Activated CD4-positive, alpha-beta T cell treated with anti-CD3 and anti-CD28 coated beads, Interleukin-2, amount 10 ng/mL, durations not matched to agents 7 days and 5 days (primary cell): ENCODE data around the gene CD96. TPM values are rescaled to one million over a fixed set of nuclear protein-coding genes. Genes with fewer than 3 reads are reported as not detected.
"Not testable (repeated sequence)": the region's sequence is repeated elsewhere in the genome, so short reads cannot be mapped to it uniquely, and the experiment has no call there.

ENCODE experiments used
- CTCF ChIA-PET: fragments of 350-600 bp; sonication (Branson Sonifier 250); formaldehyde crosslinking; loops from one replicate; lab custom pipeline; 2021; ENCODE audit warnings: antibody characterized with exemption; lab: Charles Lee
- POLR2A ChIA-PET: fragments of 350-600 bp; sonication (Branson Sonifier 250); formaldehyde crosslinking; loops from one replicate; lab custom pipeline; 2021; ENCODE audit warnings: antibody characterized with exemption; lab: Charles Lee
- DNase-seq: peaks from one replicate; pipeline ENCODE4 v3.0.0-alpha.2; 2020
- H3K27ac Mint-ChIP-seq: one replicate; pipeline ENCODE4 v1.8.0; 2021; ENCODE audit warnings: mild to moderate bottlenecking, moderate library complexity, mixed read lengths
- H3K27me3 Mint-ChIP-seq: one replicate; pipeline ENCODE4 v1.8.0; 2021; ENCODE audit warnings: mixed read lengths
- H3K36me3 Mint-ChIP-seq: one replicate; pipeline ENCODE4 v1.8.0; 2021; ENCODE audit warnings: low read depth, mixed read lengths
- H3K4me1 Mint-ChIP-seq: one replicate; pipeline ENCODE4 v1.8.0; 2021; ENCODE audit warnings: mixed read lengths
- H3K4me3 Mint-ChIP-seq: one replicate; pipeline ENCODE4 v1.8.0; 2021; ENCODE audit warnings: mild to moderate bottlenecking, moderate library complexity, mixed read lengths
- H3K9me3 Mint-ChIP-seq: one replicate; pipeline ENCODE4 v1.8.0; 2021; ENCODE audit warnings: mixed read lengths
- total RNA-seq, 2 experiments: library from RNA; stranded (reverse); gene quantifications; one replicate each; pipeline ENCODE4 v1.2.3, GENCODE V29; 2021

The CD96 gene
- total RNA-seq, 2 experiments from 2014 or later = 271 to 307 TPM

DNA sequence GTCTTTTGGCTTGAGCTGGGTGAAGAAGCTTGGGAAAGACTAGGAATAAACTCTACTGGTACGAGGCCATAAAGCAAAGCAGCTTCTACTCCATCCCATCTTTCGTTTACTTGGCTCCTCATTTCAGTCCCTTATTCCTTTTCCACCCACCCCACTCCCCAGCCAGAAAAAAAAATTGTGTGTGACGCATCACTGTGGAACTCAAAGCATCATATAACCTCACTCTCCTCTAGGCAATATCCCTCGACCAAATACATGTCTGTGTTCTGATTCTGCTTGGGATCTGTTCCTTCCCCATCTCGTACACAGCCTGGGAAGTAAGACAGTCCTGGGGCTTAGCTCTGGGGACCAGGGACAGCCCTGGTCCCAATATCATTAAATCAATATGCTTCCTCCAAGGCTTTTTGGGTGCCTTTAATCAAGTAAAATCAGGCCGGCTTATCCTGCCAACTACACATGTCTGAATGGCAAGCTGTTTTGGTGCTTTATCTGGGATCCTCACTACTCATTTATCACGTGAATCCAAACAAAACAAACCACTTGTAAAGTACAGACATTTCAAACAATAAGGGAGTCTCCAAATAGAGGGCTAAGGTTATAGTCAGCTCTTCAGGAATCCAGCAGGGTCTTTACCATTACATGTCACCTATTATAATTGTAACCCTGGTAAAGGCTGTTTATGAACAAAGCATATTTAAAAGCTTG, 128.1 kb downstream of the CD96 start:
- ChIA-PET CTCF (interaction anchor here (1.2 to 3.8 kb wide), 5 partner anchors 17 to 298 kb away, joined by 4 to 13 read pairs (median 7); no protein-coding TSS in a partner anchor), POLR2A (no interaction called here)
- no peak for DNase-seq
- peaks cover 41% of the 10 kb centered on the region for H3K36me3 Mint-ChIP-seq
- H3K9me3 Mint-ChIP-seq = peaks cover 8% of the 10 kb centered on the region
- H3K4me1 Mint-ChIP-seq = peaks cover 83% of the 10 kb centered on the region
- no peak overlapping the region for H3K27ac Mint-ChIP-seq
- no peak overlapping the region for H3K4me3 Mint-ChIP-seq
- no peaks in the 10 kb centered on the region for H3K27me3 Mint-ChIP-seq

DNA sequence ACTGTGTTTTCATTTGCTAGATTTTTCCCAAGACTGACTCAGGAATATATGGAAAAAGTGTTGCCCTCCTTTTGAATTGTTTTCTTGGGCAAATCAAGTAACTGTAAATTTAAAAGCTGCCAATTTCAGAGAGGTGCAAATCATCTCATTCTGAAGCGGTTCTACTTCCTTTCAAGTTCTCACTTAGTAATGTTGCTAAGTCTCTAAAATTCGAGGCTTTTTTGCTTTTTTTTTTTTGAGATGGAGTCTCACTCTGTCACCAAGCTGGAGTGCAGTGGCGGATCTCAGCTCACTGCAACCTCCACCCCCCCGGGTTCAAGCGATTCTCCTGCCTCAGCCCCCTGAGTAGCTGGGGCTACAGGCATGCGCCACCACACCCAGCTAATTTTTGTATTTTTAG, 130.5 kb downstream of the CD96 start:
- CTCF ChIA-PET = interaction anchor here (0.6 to 1.8 kb wide), 4 partner anchors 16 to 553 kb away, joined by 3 to 6 read pairs (median 4); no protein-coding TSS in a partner anchor
- H3K4me3 Mint-ChIP-seq, POLR2A ChIA-PET, DNase-seq, H3K27me3 Mint-ChIP-seq, H3K9me3 Mint-ChIP-seq: not testable (repeated sequence)
- Mint-ChIP-seq H3K27ac (peak overlapping the region; percentile 99), H3K36me3 (peaks cover 32% of the 10 kb centered on the region), H3K4me1 (peaks cover 81% of the 10 kb centered on the region)

DNA sequence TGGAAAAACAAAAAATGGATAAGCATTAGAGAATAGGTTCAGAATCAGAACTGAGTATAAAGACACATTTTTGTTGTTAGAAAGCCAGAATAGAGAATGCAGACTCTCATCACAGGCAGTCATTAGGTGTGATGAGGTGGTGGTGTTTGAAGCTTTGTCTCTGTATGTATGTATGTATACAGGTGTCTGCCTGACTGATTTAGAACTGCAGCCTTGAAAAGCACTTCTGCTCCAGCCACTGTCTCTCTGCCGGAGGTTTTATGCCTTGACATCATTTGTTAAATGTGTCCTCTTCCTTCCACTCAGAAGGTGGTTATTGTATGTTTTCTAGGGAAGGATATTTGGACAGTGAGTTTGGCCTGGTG, 133.8 kb downstream of the CD96 start:
- Mint-ChIP-seq H3K27ac (peak overlapping the region; percentile 99), H3K36me3 (peaks cover 28% of the 10 kb centered on the region), H3K4me1 (peaks cover 65% of the 10 kb centered on the region), H3K9me3 (no peaks in the 10 kb centered on the region), H3K27me3 (no peaks in the 10 kb centered on the region), H3K4me3 (peak overlapping the region; percentile 92)
- ChIA-PET POLR2A (no interaction called here), CTCF (no interaction called here)
- no peak for DNase-seq

DNA sequence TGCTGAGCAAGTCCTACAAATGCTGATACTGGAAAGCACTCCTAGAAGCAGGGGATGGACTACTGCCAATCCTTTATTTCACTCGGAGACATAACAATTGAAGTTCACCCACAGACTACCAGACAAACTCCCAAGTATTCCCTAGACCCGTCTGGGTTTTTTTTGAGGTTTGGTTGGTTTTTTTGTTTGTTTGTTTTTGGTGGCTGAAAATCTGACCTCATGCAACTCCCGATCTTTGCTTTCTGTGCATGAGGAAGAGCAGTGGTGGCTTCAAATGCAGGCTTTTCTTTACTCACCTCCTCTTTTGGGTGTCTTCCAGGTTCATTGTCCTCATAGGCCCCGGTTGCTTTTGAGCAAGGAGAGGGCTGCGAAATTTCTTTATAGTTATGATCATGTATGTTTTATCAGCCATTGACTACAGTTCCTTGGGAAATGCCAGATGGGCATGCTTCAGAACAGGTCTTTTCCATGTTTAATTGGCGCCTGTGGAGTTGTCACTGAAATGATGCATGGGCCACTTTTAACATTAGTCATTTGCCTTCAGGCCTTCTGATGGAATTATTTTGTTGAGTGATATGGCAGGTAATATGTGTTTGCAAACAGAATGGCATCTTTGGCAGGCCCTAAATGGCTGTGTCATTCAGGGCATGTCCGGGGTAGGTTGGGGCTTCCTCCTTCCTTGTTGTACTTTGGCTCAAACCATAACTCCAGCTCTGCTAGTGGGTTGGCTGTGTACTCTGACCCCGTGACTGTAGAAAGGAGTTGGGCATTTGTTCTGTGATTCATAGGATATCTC, 134.4 kb downstream of the CD96 start:
- Mint-ChIP-seq H3K27me3 (no peaks in the 10 kb centered on the region), H3K36me3 (peaks cover 28% of the 10 kb centered on the region), H3K4me1 (peaks cover 62% of the 10 kb centered on the region), H3K27ac (peak overlapping the region; percentile 99), H3K4me3 (peak overlapping the region; percentile 92), H3K9me3 (no peaks in the 10 kb centered on the region)
- CTCF ChIA-PET = interaction anchor here (0.7 to 1.5 kb wide), 2 partner anchors 12 to 60 kb away, joined by 3 to 5 read pairs; no protein-coding TSS in a partner anchor
- DNase-seq = peak; percentile 24
- POLR2A ChIA-PET = no interaction called here

DNA sequence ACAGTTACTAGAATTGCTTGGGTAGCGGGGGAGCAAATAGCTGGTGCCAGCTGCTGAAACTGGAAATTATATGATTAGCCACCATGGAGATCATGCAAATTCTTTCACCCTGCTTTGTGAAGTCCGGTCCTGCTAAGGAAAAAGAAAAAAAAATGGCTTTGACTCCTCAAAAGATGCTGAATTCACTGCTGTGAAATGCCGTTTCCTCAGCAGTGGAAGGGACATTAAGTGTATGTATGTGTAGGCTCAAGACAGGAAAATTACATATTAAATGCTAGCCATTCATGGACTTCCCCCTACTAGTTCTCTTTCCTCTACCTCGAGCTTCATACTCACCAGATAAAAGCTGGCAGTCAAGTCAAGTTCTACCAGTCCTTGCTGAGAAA, 135.0 kb downstream of the CD96 start:
- Mint-ChIP-seq H3K4me3 (peak overlapping the region; percentile 92), H3K27me3 (no peaks in the 10 kb centered on the region), H3K36me3 (peaks cover 28% of the 10 kb centered on the region), H3K27ac (peak overlapping the region; percentile 99), H3K9me3 (no peaks in the 10 kb centered on the region), H3K4me1 (peaks cover 65% of the 10 kb centered on the region)
- CTCF ChIA-PET = interaction anchor here (0.6 to 1.5 kb wide), 3 partner anchors 11 to 288 kb away, joined by 3 to 5 read pairs (median 3); no protein-coding TSS in a partner anchor
- no peak for DNase-seq
- POLR2A ChIA-PET = no interaction called here

DNA sequence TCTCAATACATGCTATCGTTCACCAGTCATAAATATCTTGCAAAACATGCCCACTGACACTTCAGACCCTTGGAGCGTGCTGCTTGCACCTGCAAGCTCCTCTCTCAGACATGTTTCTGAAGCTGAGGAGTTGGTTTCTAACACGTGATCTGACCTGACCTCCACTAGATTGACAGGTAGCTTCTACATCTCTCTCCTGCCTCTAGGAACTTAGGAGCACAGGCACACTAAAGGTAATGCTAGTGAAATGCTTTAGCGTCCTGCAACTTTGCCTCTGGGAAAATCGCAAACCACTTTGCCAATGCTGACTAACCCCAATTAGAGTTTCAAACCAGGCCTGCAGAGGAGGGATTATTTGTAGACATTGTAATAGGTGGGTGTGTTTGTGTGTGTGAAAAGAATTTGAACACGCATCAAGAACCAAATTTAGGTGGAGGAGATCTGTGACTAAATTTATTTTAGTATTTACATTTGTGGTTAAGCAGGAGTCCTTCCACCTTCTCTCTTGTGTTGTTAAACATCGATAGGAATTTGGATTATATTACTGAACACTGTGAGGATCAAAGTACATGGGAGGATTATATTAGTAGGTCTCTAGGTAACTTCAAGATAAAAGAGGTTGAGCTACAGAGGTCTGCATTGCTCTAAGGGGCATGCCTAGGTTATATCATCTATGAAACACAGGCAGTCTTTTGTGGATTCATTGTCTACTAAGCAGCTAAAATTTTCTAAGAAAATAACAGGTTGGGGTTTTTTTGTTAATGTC, 139.8 kb downstream of the CD96 start:
- H3K36me3 Mint-ChIP-seq = peaks cover 25% of the 10 kb centered on the region
- POLR2A ChIA-PET = no interaction called here
- H3K4me3 Mint-ChIP-seq = no peak overlapping the region
- H3K4me1 Mint-ChIP-seq = peaks cover 42% of the 10 kb centered on the region
- DNase-seq = no peak
- H3K27ac Mint-ChIP-seq = no peak overlapping the region
- H3K27me3 Mint-ChIP-seq = no peaks in the 10 kb centered on the region
- no peaks in the 10 kb centered on the region for H3K9me3 Mint-ChIP-seq
- CTCF ChIA-PET = interaction anchor here (0.6 to 1.3 kb wide), 3 partner anchors 10 to 147 kb away, joined by 3 to 7 read pairs (median 5); no protein-coding TSS in a partner anchor

DNA sequence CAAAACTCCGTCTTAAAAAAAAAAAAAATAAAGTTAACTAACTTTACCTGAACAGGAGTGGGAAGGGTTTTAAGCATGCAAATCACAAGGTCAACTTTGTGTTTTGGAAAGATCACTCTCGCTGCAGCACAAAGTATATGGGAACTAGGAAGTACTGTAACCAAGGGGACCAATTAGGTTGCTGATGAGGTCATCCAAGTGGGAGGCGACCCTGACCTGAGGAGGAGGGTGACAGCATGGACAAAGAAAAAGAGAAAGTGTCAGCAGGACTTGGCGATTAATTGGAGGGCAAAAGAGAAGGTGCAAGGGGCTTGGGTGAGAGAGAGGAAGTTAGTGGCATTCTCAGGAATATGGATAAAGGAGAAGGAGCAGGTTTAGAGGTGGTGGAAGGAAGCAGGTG, 142.6 kb downstream of the CD96 start:
- no peaks in the 10 kb centered on the region for H3K27me3 Mint-ChIP-seq
- peaks cover 33% of the 10 kb centered on the region for H3K4me1 Mint-ChIP-seq
- peak overlapping the region; percentile 47 for H3K27ac Mint-ChIP-seq
- H3K9me3 Mint-ChIP-seq = no peaks in the 10 kb centered on the region
- no peak for DNase-seq
- POLR2A ChIA-PET = no interaction called here
- H3K36me3 Mint-ChIP-seq = peaks cover 21% of the 10 kb centered on the region
- no peak overlapping the region for H3K4me3 Mint-ChIP-seq
- CTCF ChIA-PET = interaction anchor here (0.8 kb wide), 1 partner anchor 16 kb away, joined by 3 read pairs; no protein-coding TSS in a partner anchor

DNA sequence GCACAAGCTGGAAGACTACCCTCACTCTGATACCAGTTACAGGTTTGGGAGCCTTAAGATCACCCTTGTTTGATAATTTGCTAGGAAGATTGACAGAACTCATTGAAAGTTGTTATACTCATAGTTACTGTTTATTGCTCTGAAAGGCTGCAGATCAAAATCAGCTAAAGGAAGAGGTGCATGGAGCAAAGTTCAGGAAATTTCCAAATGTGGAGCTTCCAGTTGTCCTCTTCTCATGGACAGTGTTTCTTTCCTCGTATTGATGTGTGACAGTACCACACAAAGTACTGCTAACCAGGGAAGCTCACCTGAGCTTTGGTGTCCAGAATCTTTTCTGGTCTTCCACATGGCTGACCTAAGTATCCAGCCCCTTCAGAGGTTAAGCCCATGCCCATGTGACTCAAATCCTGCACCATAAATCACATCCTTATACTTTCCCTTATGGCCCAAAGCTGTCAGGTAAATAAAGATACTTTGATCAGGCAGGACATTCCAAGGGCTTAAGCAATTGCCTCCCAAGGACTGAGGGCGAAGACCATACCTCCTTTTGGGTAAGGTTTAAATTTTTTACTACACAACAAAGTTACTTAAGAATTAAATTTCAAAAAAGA, 146.3 kb downstream of the CD96 start:
- Mint-ChIP-seq H3K4me3 (no peak overlapping the region), H3K27ac (no peak overlapping the region), H3K4me1 (peaks cover 39% of the 10 kb centered on the region), H3K36me3 (peaks cover 12% of the 10 kb centered on the region), H3K9me3 (no peaks in the 10 kb centered on the region), H3K27me3 (no peaks in the 10 kb centered on the region)
- POLR2A ChIA-PET = no interaction called here
- CTCF ChIA-PET = interaction anchor here (0.6 to 1.1 kb wide), 6 partner anchors 9 to 282 kb away, joined by 3 to 6 read pairs (median 3); no protein-coding TSS in a partner anchor
- no peak for DNase-seq

DNA sequence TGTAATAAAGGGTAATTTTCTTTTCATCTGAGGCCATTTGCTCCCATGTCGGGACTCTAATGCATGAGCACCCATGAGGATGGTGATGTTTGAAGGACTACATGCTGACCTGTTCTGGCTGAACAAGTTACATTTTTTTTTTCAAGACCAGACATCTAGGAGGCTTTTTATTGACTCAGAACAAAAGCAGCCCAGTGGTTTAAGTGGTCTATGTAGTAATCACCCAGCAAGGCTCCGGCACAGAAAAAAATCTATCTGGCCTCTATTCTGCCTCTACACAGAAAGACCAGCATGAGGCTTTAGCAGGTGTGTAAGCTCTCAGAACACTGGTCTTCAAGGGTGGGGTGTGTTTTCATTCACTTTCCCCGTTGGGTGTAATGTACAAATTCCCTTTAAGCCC, 148.2 kb downstream of the CD96 start:
- DNase-seq = no peak
- Mint-ChIP-seq H3K27ac (peak overlapping the region; percentile 36), H3K27me3 (no peaks in the 10 kb centered on the region), H3K36me3 (peaks cover 12% of the 10 kb centered on the region), H3K4me1 (peaks cover 48% of the 10 kb centered on the region), H3K9me3 (no peaks in the 10 kb centered on the region), H3K4me3 (no peak overlapping the region)
- CTCF ChIA-PET = interaction anchor here (1.0 to 1.1 kb wide), 2 partner anchors 27 to 71 kb away, joined by 3 read pairs; no protein-coding TSS in a partner anchor
- POLR2A ChIA-PET = no interaction called here

DNA sequence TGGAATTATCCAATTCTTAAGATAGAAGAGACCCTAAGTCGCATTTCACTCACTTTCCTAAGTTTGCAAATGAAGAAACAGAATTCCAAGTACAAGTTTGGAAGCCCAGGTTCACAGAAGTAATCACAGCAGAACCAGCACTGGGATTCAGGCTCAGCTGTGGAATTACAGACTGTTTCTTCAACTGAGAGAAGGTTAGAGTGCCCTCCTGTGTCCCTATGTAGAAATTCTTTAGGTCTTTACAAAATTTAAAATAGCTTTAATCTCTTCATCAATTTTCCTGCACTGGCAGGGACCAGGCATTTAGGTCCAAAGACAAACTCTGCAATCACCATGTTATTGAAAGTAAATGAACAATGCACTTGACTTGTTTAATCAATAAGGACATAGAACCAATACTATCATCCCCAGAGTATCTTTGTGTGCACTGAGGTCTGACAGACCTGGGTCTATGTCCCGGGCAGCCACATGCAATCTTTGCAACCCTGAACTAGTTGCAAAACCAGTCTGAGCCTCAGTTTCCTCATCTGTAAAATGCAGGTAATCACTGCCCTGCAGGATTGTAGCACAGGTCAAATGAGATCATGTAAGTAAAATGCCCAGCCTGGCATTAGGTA, 149.4 kb downstream of the CD96 start:
- CTCF ChIA-PET = interaction anchor here (1.0 to 4.3 kb wide), 7 partner anchors 10 to 113 kb away, joined by 3 to 16 read pairs (median 5); partner anchors contain the start of gene ZBED2
- no peak overlapping the region for H3K27ac Mint-ChIP-seq

DNA sequence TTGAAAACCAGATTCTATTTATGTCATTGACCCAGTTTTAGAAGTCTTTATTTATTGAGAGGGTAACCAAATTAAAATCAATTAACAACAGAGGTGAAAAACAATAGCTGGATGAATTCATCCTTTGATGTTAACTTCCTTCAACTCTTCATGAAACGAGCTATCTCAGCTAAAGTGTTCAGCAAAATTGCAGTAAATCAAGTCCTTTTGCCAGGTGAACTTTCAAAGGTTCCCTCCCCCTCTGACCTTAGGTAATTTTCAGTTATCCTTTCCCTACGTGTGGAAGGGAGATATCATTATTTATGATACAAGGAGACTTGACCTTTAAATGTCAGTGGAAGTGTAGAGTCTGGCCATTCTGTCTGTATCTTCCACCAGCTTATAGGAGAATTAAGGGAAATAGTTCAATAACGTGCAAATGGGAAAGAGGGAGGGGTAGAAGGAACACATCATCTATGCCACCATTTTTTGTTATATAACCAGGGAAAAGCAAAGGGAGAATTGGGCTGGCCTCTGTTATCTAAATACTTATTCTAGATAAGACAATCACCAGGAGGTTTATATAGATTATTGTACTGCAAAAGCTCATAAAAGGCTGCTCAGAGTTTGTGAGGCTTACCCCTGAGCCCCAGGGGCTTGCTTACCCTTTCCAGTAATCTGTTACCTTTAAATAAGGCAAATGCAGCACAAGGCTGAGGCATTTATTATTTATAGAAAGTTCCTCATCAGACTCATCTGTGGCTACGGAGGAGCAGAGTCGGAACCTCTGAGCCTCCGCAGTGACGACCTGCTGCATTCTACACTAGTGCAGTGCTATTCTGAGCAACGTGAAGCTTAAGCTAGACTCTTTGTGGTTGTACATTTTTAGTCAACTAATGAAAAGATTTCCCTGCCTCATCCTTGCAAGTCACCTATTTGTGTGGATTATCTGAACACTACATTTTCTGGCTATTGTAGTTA, 150.9 kb downstream of the CD96 start:
- POLR2A ChIA-PET = no interaction called here
- no peak overlapping the region for H3K4me3 Mint-ChIP-seq
- no peaks in the 10 kb centered on the region for H3K27me3 Mint-ChIP-seq
- peaks cover 10% of the 10 kb centered on the region for H3K36me3 Mint-ChIP-seq
- CTCF ChIA-PET = interaction anchor here (0.8 to 4.3 kb wide), 6 partner anchors 8 to 115 kb away, joined by 3 to 16 read pairs (median 5); no protein-coding TSS in a partner anchor
- DNase-seq = no peak
- H3K9me3 Mint-ChIP-seq = no peaks in the 10 kb centered on the region
- no peak overlapping the region for H3K27ac Mint-ChIP-seq
- peaks cover 58% of the 10 kb centered on the region for H3K4me1 Mint-ChIP-seq

More for the DNA sequence above, 149.4 kb downstream of the CD96 start:
- POLR2A ChIA-PET = interaction anchor here (0.6 kb wide), 1 partner anchor 27 kb away, joined by 3 read pairs; no protein-coding TSS in a partner anchor
- peaks cover 58% of the 10 kb centered on the region for H3K4me1 Mint-ChIP-seq
- no peak overlapping the region for H3K4me3 Mint-ChIP-seq
- peaks cover 12% of the 10 kb centered on the region for H3K36me3 Mint-ChIP-seq
- DNase-seq = no peak
- no peaks in the 10 kb centered on the region for H3K27me3 Mint-ChIP-seq
- H3K9me3 Mint-ChIP-seq = no peaks in the 10 kb centered on the region
